Fibroblast of villous mesenchyme (primary cell): ENCODE results near the gene KCTD17. TPM values are rescaled to one million over a fixed set of nuclear protein-coding genes. Genes with fewer than 3 reads are reported as not detected.

ENCODE experiments used
- DNase-seq: peaks from one replicate; pipeline ENCODE4 v3.0.0-alpha.2; 2010; ENCODE audit warnings: low read depth
- H3K4me3 ChIP-seq: 2 replicates; pipeline ENCODE4 v1.5.1; 2011; ENCODE audit warnings: low read depth, mild to moderate bottlenecking, low read length
- CTCF ChIP-seq: IDR thresholded peaks from 2 replicates; pipeline ENCODE4 v1.5.1; 2012; ENCODE audit warnings: low read depth, mild to moderate bottlenecking, low read length; ENCODE audit not compliant: insufficient read depth
- total RNA-seq: library from RNA; depleted of rRNA; stranded (reverse); fragments of >200 nt; gene quantifications from 2 replicates; pipeline ENCODE4 v1.2.3, GENCODE V29; 2012

The KCTD17 gene
- total RNA-seq, 1 donor, result 28.9 TPM

GRCh38 chr22:37094239-37094638 is 42.7 kb downstream of the KCTD17 start:
- H3K4me3 ChIP-seq, result no peak overlapping the region
- no peak for TF ChIP-seq CTCF
- DNase-seq, result no peak

GRCh38 chr22:37095113-37095512 is 43.6 kb downstream of the KCTD17 start:
- no peak overlapping the region for H3K4me3 ChIP-seq
- DNase-seq, result no peak
- no peak for TF ChIP-seq CTCF

GRCh38 chr22:37097346-37097745 is 45.8 kb downstream of the KCTD17 start:
- no peak for TF ChIP-seq CTCF
- H3K4me3 ChIP-seq, result no peak overlapping the region

GRCh38 chr22:37098976-37099591 is 47.5 kb downstream of the KCTD17 start:
- DNase-seq, result no peak
- H3K4me3 ChIP-seq, result no peak overlapping the region
- peak; percentile 15 for TF ChIP-seq CTCF

More at GRCh38 chr22:37097346-37097745, 45.8 kb downstream of the KCTD17 start:
- DNase-seq, result no peak

- no peak for TF ChIP-seq CTCF
- no peak overlapping the region for H3K4me3 ChIP-seq
- no peak for DNase-seq
These were observed 49.1 kb downstream of the KCTD17 start for GRCh38 chr22:37100589-37101127.

- no peak for DNase-seq
- TF ChIP-seq CTCF, result no peak
- H3K4me3 ChIP-seq, result no peak overlapping the region
These were observed 49.9 kb downstream of the KCTD17 start for GRCh38 chr22:37101311-37102066.
